Epithelial cell of prostate (primary cell): ENCODE measurements around the gene UTS2R.

Source experiments
- DNase-seq: peaks from one replicate; pipeline ENCODE4 v3.0.0-alpha.2; 2011; ENCODE audit warnings: low read depth, low spot score
- H3K27ac ChIP-seq: fragments of 450-650 bp; 2 replicates; pipeline ENCODE4 v1.5.1; 2017; ENCODE audit warnings: mild to moderate bottlenecking

The UTS2R gene

GRCh38 chr17:82386881-82387704 is 15.5 kb downstream of the UTS2R start:
- H3K27ac ChIP-seq: no peak overlapping the region
- no peak for DNase-seq

- no peak for DNase-seq
- H3K27ac ChIP-seq: no peak overlapping the region
These were observed 16.1 kb downstream of the UTS2R start for GRCh38 chr17:82387705-82388106.

- no peak overlapping the region for H3K27ac ChIP-seq
- no peak for DNase-seq
These were observed 16.8 kb downstream of the UTS2R start for GRCh38 chr17:82388223-82388921.

GRCh38 chr17:82388922-82389283 is 17.3 kb downstream of the UTS2R start:
- H3K27ac ChIP-seq: no peak overlapping the region

GRCh38 chr17:82389379-82389778 is 17.8 kb downstream of the UTS2R start:
- no peak overlapping the region for H3K27ac ChIP-seq
- DNase-seq: no peak

More at GRCh38 chr17:82388922-82389283, 17.3 kb downstream of the UTS2R start:
- DNase-seq: no peak

GRCh38 chr17:82390015-82390859 is 18.7 kb downstream of the UTS2R start:
- no peak for DNase-seq
- no peak overlapping the region for H3K27ac ChIP-seq

- H3K27ac ChIP-seq: no peak overlapping the region
- DNase-seq: no peak
These were observed 19.4 kb downstream of the UTS2R start for GRCh38 chr17:82390860-82391435.

- no peak for DNase-seq
- H3K27ac ChIP-seq: no peak overlapping the region
These were observed 20.0 kb downstream of the UTS2R start for GRCh38 chr17:82391496-82392066.

GRCh38 chr17:82392209-82392920 is 20.8 kb downstream of the UTS2R start:
- H3K27ac ChIP-seq: no peak overlapping the region
- DNase-seq: no peak

- no peak overlapping the region for H3K27ac ChIP-seq
- no peak for DNase-seq
These were observed 21.4 kb downstream of the UTS2R start for GRCh38 chr17:82392941-82393340.

- H3K27ac ChIP-seq: no peak overlapping the region
- no peak for DNase-seq
These were observed 22.7 kb downstream of the UTS2R start for GRCh38 chr17:82394278-82394677.

GRCh38 chr17:82396601-82397435 is 25.3 kb downstream of the UTS2R start:
- DNase-seq: no peak
- no peak overlapping the region for H3K27ac ChIP-seq

GRCh38 chr17:82397449-82398335 is 26.1 kb downstream of the UTS2R start:
- no peak overlapping the region for H3K27ac ChIP-seq
- no peak for DNase-seq

GRCh38 chr17:82399041-82399441 is 27.5 kb downstream of the UTS2R start:
- no peak overlapping the region for H3K27ac ChIP-seq
- DNase-seq: no peak

- no peak for DNase-seq
- H3K27ac ChIP-seq: no peak overlapping the region
These were observed 28.1 kb downstream of the UTS2R start for GRCh38 chr17:82399601-82400101.

- H3K27ac ChIP-seq: no peak overlapping the region
- DNase-seq: no peak
These were observed 28.6 kb downstream of the UTS2R start for GRCh38 chr17:82400206-82400605.

GRCh38 chr17:82400830-82401229 is 29.3 kb downstream of the UTS2R start:
- DNase-seq: no peak
- H3K27ac ChIP-seq: no peak overlapping the region
